Rectal smooth muscle tissue (tissue), 1 donor: ENCODE measurements around the gene ALG3.
A peak's percentile ranks its signal among the peaks of the same experiment; 100 is the strongest.

Experiments
- H3K27ac ChIP-seq: one replicate; pipeline ENCODE4 v1.7.0; 2013; ENCODE audit warnings: low read depth, low read length, inconsistent platforms
- H3K27me3 ChIP-seq: one replicate; pipeline ENCODE4 v1.7.0; 2013; ENCODE audit warnings: low read length; ENCODE audit not compliant: control insufficient read depth, insufficient read depth
- H3K36me3 ChIP-seq: one replicate; pipeline ENCODE4 v1.7.0; 2013; ENCODE audit warnings: low read length; ENCODE audit not compliant: control insufficient read depth, insufficient read depth
- H3K4me1 ChIP-seq: one replicate; pipeline ENCODE4 v1.7.0; 2013; ENCODE audit warnings: low read length; ENCODE audit not compliant: control insufficient read depth, insufficient read depth
- H3K4me3 ChIP-seq: one replicate; pipeline ENCODE4 v1.7.0; 2013; ENCODE audit warnings: low read length
- H3K9ac ChIP-seq: one replicate; pipeline ENCODE4 v1.7.0; 2013; ENCODE audit warnings: low read length

Gene ALG3

GRCh38 chr3:184248454-184249411 is at the start of gene ALG3:
Gene ALG3, minus strand, starts transcription at chr3:184248962. Its CDS starts 22 bp downstream, at chr3:184248940.
- Histone ChIP-seq H3K27me3 (no peaks in the 10 kb centered on the region), H3K36me3 (peaks cover 14% of the 10 kb centered on the region), H3K9ac (peak within 1 kb of the TSS; percentile 83), H3K4me1 (peaks cover 5% of the 10 kb centered on the region), H3K27ac (peak within 1 kb of the TSS; percentile 68), H3K4me3 (peak within 1 kb of the TSS; percentile 97)

- Histone ChIP-seq H3K27ac (no peak overlapping the region), H3K4me3 (no peak overlapping the region), H3K27me3 (no peaks in the 10 kb centered on the region), H3K9ac (no peak overlapping the region), H3K36me3 (peaks cover 12% of the 10 kb centered on the region), H3K4me1 (peaks cover 10% of the 10 kb centered on the region)
Measured at GRCh38 chr3:184296616-184297015, 47.9 kb upstream of the ALG3 start.

GRCh38 chr3:184295771-184296170 is 47.0 kb upstream of the ALG3 start:
- no peak overlapping the region for H3K4me3 ChIP-seq
- H3K9ac ChIP-seq: no peak overlapping the region
- H3K36me3 ChIP-seq: peaks cover 6% of the 10 kb centered on the region
- H3K4me1 ChIP-seq: peaks cover 10% of the 10 kb centered on the region
- H3K27ac ChIP-seq: no peak overlapping the region
- H3K27me3 ChIP-seq: no peaks in the 10 kb centered on the region

- Histone ChIP-seq H3K27ac (no peak overlapping the region), H3K4me3 (no peak overlapping the region), H3K27me3 (no peaks in the 10 kb centered on the region), H3K36me3 (no peaks in the 10 kb centered on the region), H3K4me1 (no peaks in the 10 kb centered on the region), H3K9ac (no peak overlapping the region)
Measured at GRCh38 chr3:184291738-184292445, 43.1 kb upstream of the ALG3 start.

- H3K9ac ChIP-seq: no peak overlapping the region
- no peaks in the 10 kb centered on the region for H3K4me1 ChIP-seq
- no peak overlapping the region for H3K27ac ChIP-seq
- no peaks in the 10 kb centered on the region for H3K36me3 ChIP-seq
- no peak overlapping the region for H3K4me3 ChIP-seq
- H3K27me3 ChIP-seq: no peaks in the 10 kb centered on the region
Measured at GRCh38 chr3:184291044-184291737, 42.4 kb upstream of the ALG3 start.

- Histone ChIP-seq H3K9ac (no peak overlapping the region), H3K4me3 (no peak overlapping the region), H3K27ac (no peak overlapping the region), H3K27me3 (no peaks in the 10 kb centered on the region), H3K4me1 (no peaks in the 10 kb centered on the region), H3K36me3 (no peaks in the 10 kb centered on the region)
Measured at GRCh38 chr3:184290331-184290730, 41.6 kb upstream of the ALG3 start.

GRCh38 chr3:184289426-184289938 is 40.7 kb upstream of the ALG3 start:
- no peak overlapping the region for H3K4me3 ChIP-seq
- H3K36me3 ChIP-seq: no peaks in the 10 kb centered on the region
- H3K27me3 ChIP-seq: no peaks in the 10 kb centered on the region
- H3K27ac ChIP-seq: no peak overlapping the region
- H3K4me1 ChIP-seq: no peaks in the 10 kb centered on the region
- H3K9ac ChIP-seq: no peak overlapping the region

GRCh38 chr3:184284696-184285095 is 35.9 kb upstream of the ALG3 start:
- no peak overlapping the region for H3K27ac ChIP-seq
- no peaks in the 10 kb centered on the region for H3K4me1 ChIP-seq
- H3K36me3 ChIP-seq: no peaks in the 10 kb centered on the region
- H3K4me3 ChIP-seq: no peak overlapping the region
- no peak overlapping the region for H3K9ac ChIP-seq
- H3K27me3 ChIP-seq: no peaks in the 10 kb centered on the region

GRCh38 chr3:184283681-184284080 is 34.9 kb upstream of the ALG3 start:
- Histone ChIP-seq H3K4me1 (no peaks in the 10 kb centered on the region), H3K4me3 (no peak overlapping the region), H3K9ac (no peak overlapping the region)

GRCh38 chr3:184282941-184283340 is 34.2 kb upstream of the ALG3 start:
- H3K27me3 ChIP-seq: no peaks in the 10 kb centered on the region
- H3K4me3 ChIP-seq: no peak overlapping the region

More at GRCh38 chr3:184283681-184284080, 34.9 kb upstream of the ALG3 start:
- H3K36me3 ChIP-seq: no peaks in the 10 kb centered on the region
- H3K27me3 ChIP-seq: no peaks in the 10 kb centered on the region
- no peak overlapping the region for H3K27ac ChIP-seq

GRCh38 chr3:184277366-184277765 is 28.6 kb upstream of the ALG3 start:
- Histone ChIP-seq H3K9ac (no peak overlapping the region), H3K27me3 (peaks cover 15% of the 10 kb centered on the region), H3K36me3 (no peaks in the 10 kb centered on the region), H3K4me3 (no peak overlapping the region), H3K4me1 (no peaks in the 10 kb centered on the region), H3K27ac (no peak overlapping the region)

More at GRCh38 chr3:184282941-184283340, 34.2 kb upstream of the ALG3 start:
- Histone ChIP-seq H3K36me3 (no peaks in the 10 kb centered on the region), H3K27ac (no peak overlapping the region), H3K4me1 (no peaks in the 10 kb centered on the region), H3K9ac (no peak overlapping the region)
